ENCODE results near the gene UTP3. TPM values are rescaled to one million over a fixed set of nuclear protein-coding genes. Genes with fewer than 3 reads are reported as not detected.

UTP3 gene
- total and polyA plus RNA-seq, 9 of the 15 experiments (the other 6 are each of a cell fraction or from before 2014, with no cell fraction given) = 11.9 to 69.3 (median 34.0) TPM

DNA sequence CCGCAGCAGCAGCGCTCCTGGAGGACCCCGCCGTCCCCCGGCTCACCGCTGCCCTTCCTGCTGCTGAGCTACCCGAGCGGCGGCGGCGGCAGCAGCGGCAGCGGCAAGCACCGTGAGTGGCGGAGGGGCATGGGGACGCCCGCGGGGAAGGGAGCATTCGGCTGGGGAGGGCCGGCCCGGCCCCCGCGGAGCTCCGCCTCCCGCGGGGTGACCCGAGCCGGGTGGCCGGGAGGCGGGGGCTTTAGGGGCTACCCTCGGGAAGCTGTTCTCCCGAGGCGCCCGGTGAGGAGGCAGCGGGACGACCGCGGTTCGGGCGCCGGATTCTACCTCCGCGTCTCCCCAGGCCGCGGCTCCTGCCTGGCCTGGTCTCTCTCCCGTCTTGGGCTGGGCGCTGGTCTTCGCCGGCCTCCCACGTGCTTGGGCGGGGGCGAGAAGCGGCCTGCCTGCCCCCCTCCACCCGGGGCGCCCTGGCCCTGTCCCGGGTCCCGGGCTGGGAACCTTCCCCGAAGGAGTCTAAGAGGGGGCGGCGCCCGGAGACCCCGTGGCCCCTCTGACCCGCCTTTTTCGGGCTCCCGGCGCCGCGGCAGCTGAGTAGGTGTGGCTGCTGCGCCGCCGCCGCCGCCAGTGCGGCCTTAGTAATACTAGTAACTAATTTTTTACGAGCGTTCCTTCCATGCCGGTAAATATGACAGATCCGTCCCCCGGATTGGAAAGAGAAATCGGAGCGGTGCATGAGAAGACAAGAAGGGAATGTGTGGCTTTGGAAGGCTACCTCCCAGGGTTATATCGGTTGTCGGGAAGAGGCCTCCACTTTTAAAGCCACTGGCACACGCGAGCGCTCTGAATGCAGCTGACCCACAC lies 17.1 kb downstream of the UTP3 start (continued):
- TF ChIP-seq, protein P1, sequence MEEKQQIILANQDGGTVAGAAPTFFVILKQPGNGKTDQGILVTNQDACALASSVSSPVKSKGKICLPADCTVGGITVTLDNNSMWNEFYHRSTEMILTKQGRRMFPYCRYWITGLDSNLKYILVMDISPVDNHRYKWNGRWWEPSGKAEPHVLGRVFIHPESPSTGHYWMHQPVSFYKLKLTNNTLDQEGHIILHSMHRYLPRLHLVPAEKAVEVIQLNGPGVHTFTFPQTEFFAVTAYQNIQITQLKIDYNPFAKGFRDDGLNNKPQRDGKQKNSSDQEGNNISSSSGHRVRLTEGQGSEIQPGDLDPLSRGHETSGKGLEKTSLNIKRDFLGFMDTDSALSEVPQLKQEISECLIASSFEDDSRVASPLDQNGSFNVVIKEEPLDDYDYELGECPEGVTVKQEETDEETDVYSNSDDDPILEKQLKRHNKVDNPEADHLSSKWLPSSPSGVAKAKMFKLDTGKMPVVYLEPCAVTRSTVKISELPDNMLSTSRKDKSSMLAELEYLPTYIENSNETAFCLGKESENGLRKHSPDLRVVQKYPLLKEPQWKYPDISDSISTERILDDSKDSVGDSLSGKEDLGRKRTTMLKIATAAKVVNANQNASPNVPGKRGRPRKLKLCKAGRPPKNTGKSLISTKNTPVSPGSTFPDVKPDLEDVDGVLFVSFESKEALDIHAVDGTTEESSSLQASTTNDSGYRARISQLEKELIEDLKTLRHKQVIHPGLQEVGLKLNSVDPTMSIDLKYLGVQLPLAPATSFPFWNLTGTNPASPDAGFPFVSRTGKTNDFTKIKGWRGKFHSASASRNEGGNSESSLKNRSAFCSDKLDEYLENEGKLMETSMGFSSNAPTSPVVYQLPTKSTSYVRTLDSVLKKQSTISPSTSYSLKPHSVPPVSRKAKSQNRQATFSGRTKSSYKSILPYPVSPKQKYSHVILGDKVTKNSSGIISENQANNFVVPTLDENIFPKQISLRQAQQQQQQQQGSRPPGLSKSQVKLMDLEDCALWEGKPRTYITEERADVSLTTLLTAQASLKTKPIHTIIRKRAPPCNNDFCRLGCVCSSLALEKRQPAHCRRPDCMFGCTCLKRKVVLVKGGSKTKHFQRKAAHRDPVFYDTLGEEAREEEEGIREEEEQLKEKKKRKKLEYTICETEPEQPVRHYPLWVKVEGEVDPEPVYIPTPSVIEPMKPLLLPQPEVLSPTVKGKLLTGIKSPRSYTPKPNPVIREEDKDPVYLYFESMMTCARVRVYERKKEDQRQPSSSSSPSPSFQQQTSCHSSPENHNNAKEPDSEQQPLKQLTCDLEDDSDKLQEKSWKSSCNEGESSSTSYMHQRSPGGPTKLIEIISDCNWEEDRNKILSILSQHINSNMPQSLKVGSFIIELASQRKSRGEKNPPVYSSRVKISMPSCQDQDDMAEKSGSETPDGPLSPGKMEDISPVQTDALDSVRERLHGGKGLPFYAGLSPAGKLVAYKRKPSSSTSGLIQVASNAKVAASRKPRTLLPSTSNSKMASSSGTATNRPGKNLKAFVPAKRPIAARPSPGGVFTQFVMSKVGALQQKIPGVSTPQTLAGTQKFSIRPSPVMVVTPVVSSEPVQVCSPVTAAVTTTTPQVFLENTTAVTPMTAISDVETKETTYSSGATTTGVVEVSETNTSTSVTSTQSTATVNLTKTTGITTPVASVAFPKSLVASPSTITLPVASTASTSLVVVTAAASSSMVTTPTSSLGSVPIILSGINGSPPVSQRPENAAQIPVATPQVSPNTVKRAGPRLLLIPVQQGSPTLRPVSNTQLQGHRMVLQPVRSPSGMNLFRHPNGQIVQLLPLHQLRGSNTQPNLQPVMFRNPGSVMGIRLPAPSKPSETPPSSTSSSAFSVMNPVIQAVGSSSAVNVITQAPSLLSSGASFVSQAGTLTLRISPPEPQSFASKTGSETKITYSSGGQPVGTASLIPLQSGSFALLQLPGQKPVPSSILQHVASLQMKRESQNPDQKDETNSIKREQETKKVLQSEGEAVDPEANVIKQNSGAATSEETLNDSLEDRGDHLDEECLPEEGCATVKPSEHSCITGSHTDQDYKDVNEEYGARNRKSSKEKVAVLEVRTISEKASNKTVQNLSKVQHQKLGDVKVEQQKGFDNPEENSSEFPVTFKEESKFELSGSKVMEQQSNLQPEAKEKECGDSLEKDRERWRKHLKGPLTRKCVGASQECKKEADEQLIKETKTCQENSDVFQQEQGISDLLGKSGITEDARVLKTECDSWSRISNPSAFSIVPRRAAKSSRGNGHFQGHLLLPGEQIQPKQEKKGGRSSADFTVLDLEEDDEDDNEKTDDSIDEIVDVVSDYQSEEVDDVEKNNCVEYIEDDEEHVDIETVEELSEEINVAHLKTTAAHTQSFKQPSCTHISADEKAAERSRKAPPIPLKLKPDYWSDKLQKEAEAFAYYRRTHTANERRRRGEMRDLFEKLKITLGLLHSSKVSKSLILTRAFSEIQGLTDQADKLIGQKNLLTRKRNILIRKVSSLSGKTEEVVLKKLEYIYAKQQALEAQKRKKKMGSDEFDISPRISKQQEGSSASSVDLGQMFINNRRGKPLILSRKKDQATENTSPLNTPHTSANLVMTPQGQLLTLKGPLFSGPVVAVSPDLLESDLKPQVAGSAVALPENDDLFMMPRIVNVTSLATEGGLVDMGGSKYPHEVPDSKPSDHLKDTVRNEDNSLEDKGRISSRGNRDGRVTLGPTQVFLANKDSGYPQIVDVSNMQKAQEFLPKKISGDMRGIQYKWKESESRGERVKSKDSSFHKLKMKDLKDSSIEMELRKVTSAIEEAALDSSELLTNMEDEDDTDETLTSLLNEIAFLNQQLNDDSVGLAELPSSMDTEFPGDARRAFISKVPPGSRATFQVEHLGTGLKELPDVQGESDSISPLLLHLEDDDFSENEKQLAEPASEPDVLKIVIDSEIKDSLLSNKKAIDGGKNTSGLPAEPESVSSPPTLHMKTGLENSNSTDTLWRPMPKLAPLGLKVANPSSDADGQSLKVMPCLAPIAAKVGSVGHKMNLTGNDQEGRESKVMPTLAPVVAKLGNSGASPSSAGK (IDR thresholded peaks at IDR 0.05) = peak; percentile 98
- TF ChIP-seq, protein P2, sequence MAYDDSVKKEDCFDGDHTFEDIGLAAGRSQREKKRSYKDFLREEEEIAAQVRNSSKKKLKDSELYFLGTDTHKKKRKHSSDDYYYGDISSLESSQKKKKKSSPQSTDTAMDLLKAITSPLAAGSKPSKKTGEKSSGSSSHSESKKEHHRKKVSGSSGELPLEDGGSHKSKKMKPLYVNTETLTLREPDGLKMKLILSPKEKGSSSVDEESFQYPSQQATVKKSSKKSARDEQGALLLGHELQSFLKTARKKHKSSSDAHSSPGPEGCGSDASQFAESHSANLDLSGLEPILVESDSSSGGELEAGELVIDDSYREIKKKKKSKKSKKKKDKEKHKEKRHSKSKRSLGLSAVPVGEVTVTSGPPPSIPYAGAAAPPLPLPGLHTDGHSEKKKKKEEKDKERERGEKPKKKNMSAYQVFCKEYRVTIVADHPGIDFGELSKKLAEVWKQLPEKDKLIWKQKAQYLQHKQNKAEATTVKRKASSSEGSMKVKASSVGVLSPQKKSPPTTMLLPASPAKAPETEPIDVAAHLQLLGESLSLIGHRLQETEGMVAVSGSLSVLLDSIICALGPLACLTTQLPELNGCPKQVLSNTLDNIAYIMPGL (CRISPR knock-in tag; IDR thresholded peaks at IDR 0.05) = no peak
- peak; percentile 56 for TF ChIP-seq PCBP1 (IDR thresholded peaks at IDR 0.05; ENCODE audit: low read depth, low read length, poor library complexity, severe bottlenecking)
- TF ChIP-seq KLF1 (tag; IDR thresholded peaks at IDR 0.05) = peak; percentile 27; the same call in 1 of the 2 replicates
- 0 out of 2 replicates have a peak, but pooled peaks have one; percentile 23 for TF ChIP-seq ZNF583 (CRISPR knock-in tag; IDR thresholded peaks at IDR 0.05)
- no peak; the same call in 1 of the 2 replicates for TF ChIP-seq PHF21A (IDR thresholded peaks at IDR 0.05; ENCODE audit: borderline replicate concordance, low read depth)
- no peak for TF ChIP-seq TCF7L2 (IDR thresholded peaks at IDR 0.05; ENCODE audit: low read depth, low read length)
- TF ChIP-seq FOXA3 (CRISPR knock-in tag; conservative IDR thresholded peaks at IDR 0.05 in 1 of 2, IDR thresholded peaks at IDR 0.05 in 1 of 2) = 0 out of 4 replicates have a peak, but pooled peaks of 1 of the 2 experiments have one; percentile 18
- TF ChIP-seq, protein P3, sequence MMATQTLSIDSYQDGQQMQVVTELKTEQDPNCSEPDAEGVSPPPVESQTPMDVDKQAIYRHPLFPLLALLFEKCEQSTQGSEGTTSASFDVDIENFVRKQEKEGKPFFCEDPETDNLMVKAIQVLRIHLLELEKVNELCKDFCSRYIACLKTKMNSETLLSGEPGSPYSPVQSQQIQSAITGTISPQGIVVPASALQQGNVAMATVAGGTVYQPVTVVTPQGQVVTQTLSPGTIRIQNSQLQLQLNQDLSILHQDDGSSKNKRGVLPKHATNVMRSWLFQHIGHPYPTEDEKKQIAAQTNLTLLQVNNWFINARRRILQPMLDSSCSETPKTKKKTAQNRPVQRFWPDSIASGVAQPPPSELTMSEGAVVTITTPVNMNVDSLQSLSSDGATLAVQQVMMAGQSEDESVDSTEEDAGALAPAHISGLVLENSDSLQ (IDR thresholded peaks at IDR 0.05) = no peak
- peak; percentile 65; the same call in 1 of the 2 replicates for TF ChIP-seq E2F3 (CRISPR knock-in tag; IDR thresholded peaks at IDR 0.05)
- TF ChIP-seq ELF2 (CRISPR knock-in tag; IDR thresholded peaks at IDR 0.05) = no peak
- TF ChIP-seq PPARD (CRISPR knock-in tag; IDR thresholded peaks at IDR 0.05) = no peak

All from K562 (cell line).